SH-SY5Y (cell line): ENCODE data around the gene SPECC1L.

ENCODE experiments used
- GATA2 ChIP-seq: IDR thresholded peaks from 2 replicates; pipeline ENCODE4 v1.6.1; 2011; ENCODE audit warnings: mild to moderate bottlenecking, low read depth, low read length
- GATA3 ChIP-seq: IDR thresholded peaks from 2 replicates; pipeline ENCODE4 v1.6.1; 2011; ENCODE audit warnings: low read depth, mild to moderate bottlenecking, low read length, moderate library complexity

Gene SPECC1L

GRCh38 chr22:24434471-24435322 lies 164.1 kb downstream of the SPECC1L start:
- no peak for TF ChIP-seq GATA3
- no peak for TF ChIP-seq GATA2

- TF ChIP-seq GATA3 (no peak), GATA2 (no peak)
Observed at GRCh38 chr22:24435323-24435645, 164.7 kb downstream of the SPECC1L start.

GRCh38 chr22:24435861-24436371 lies 165.3 kb downstream of the SPECC1L start:
- no peak for TF ChIP-seq GATA3
- no peak for TF ChIP-seq GATA2

- TF ChIP-seq GATA3 (no peak), GATA2 (no peak)
Observed at GRCh38 chr22:24436553-24436952, 165.9 kb downstream of the SPECC1L start.

GRCh38 chr22:24437091-24437490 lies 166.5 kb downstream of the SPECC1L start:
- TF ChIP-seq GATA2: no peak

GRCh38 chr22:24437741-24438328 lies 167.2 kb downstream of the SPECC1L start:
- TF ChIP-seq GATA3: no peak
- no peak for TF ChIP-seq GATA2

GRCh38 chr22:24440270-24440717 lies 169.7 kb downstream of the SPECC1L start:
- TF ChIP-seq GATA3 (no peak), GATA2 (no peak)

- no peak for TF ChIP-seq GATA3
- TF ChIP-seq GATA2: no peak
Observed at GRCh38 chr22:24440718-24441405, 170.2 kb downstream of the SPECC1L start.

- TF ChIP-seq GATA2 (peak; percentile 69), GATA3 (no peak)
Observed at GRCh38 chr22:24441406-24442351, 171.0 kb downstream of the SPECC1L start.

GRCh38 chr22:24442352-24442744 lies 171.7 kb downstream of the SPECC1L start:
- TF ChIP-seq GATA2: peak; percentile 48; the same call in 1 of the 2 replicates
- no peak for TF ChIP-seq GATA3

- TF ChIP-seq GATA2 (no peak), GATA3 (no peak)
Observed at GRCh38 chr22:24443668-24444067, 173.0 kb downstream of the SPECC1L start.

GRCh38 chr22:24444251-24444650 lies 173.6 kb downstream of the SPECC1L start:
- TF ChIP-seq GATA2: no peak
- TF ChIP-seq GATA3: no peak

GRCh38 chr22:24444729-24445466 lies 174.3 kb downstream of the SPECC1L start:
- TF ChIP-seq GATA3 (no peak), GATA2 (no peak)
